ENCODE results near the gene TMEM212.

GRCh38 chr3:171802590-171802956 lies 40.6 kb upstream of the TMEM212 start:
- no peak for TF ChIP-seq STAT5B (CRISPR knock-in tag; IDR thresholded peaks at IDR 0.05)
- TF ChIP-seq TARDBP (CRISPR knock-in tag; IDR thresholded peaks at IDR 0.05), result no peak
- no peak for TF ChIP-seq ZNF280B (CRISPR knock-in tag; IDR thresholded peaks at IDR 0.05; ENCODE audit: borderline replicate concordance)
- no peak for TF ChIP-seq ZBTB42 (CRISPR knock-in tag; IDR thresholded peaks at IDR 0.05)
- TF ChIP-seq ZFX (CRISPR knock-in tag; IDR thresholded peaks at IDR 0.05; ENCODE audit: low read depth), result no peak
- TF ChIP-seq ADNP (CRISPR knock-in tag; IDR thresholded peaks at IDR 0.05), result no peak
- no peak for TF ChIP-seq ATF7 (IDR thresholded peaks at IDR 0.05)
- TF ChIP-seq ATF7 (CRISPR knock-in tag; IDR thresholded peaks at IDR 0.05), result no peak
- no peak for TF ChIP-seq REST (IDR thresholded peaks at IDR 0.05; ENCODE audit: borderline replicate concordance in 1 of 2, low read depth in 1 of 2, low read length in 2 of 2)

Measured in HepG2 (cell line).